HTERT RPE-1 (cell line): ENCODE results near the gene CELF4.

Experiments
- in situ Hi-C: fragments of 300-500 bp; cut with MboI; formaldehyde crosslinking; loops from 4 replicates; pipeline ENCODE4 v1.14.3; 2020; ENCODE audit warnings: low sequenced_read_pairs

Gene CELF4

DNA sequence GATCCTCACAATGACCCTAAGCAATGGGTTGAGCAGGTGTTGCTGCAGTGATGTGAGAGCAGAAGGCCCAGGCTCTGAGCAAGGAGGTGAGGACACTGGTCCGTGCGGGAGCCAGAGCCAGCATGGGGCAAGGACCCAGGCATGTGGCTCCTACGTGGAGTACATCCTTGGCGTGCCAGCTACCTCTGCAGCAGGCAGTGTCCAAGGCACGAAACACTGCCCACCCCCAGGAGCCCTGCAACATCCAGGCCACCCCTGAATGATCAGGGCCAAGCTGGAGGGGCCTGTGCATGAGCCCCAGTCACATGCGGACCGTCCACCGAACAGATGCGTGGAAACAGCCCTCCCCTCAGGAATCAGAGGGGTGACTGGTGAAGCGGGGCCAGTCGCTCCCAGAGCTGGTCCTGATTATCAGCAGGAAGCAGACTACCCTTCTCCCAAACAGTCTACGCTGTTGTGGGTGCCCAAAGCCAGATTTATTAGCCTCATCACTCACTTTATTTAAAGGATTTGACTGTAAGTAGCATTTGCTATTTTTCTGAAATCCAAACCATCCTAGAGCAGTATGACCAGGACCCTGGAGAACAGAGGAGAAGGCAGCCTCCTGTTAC, 16.8 kb downstream of the CELF4 start:
- in situ Hi-C loops, result no loop called here

GRCh38 chr18:37547196-37547827, 18.3 kb downstream of the CELF4 start:
- in situ Hi-C loops, result no loop called here

DNA sequence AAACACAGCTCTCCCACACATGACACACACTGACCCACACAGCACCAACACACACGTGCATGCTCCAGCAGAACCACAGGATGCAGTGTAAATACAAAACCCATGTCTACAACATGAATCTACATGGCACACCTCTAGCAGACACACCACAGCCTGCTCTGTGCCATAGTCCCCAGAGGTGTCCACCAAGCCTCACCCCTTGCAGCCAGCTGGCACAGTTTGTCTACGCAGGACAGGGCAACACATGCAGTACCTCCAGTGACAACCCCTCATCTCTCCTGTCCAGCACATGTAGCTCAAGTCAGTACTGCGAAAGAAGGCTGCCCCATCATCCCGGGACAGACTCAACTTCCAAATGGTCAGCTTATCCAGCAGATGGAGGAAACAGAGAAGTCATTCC, 18.9 kb downstream of the CELF4 start:
- in situ Hi-C loops, result no loop called here

GRCh38 chr18:37546272-37546537, 19.4 kb downstream of the CELF4 start:
- in situ Hi-C loops, result no loop called here

GRCh38 chr18:37545461-37546271, 19.9 kb downstream of the CELF4 start:
- in situ Hi-C loops, result no loop called here

GRCh38 chr18:37544713-37545112, 20.9 kb downstream of the CELF4 start:
- in situ Hi-C loops, result no loop called here

DNA sequence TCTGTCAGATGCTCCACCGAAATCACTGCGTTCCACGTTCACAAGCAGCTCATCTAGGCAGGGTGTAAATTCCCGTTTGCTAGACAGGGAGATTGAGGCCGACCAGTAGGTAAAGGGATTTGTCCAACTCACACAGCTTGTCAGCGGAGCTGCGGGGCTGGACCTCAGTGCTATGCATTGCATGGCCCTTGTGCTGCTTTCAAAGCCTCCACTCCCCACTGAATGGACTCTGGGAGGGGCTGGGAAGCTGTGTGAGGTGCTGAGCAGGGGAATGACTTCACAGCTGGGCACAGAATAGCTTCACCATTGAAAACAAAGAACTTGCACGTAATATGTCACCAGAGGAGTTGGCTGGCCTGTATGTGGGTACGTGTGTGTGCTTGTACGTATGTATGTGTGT, 21.4 kb downstream of the CELF4 start:
- in situ Hi-C loops, result no loop called here

GRCh38 chr18:37543321-37543720, 22.3 kb downstream of the CELF4 start:
- in situ Hi-C loops, result no loop called here

DNA sequence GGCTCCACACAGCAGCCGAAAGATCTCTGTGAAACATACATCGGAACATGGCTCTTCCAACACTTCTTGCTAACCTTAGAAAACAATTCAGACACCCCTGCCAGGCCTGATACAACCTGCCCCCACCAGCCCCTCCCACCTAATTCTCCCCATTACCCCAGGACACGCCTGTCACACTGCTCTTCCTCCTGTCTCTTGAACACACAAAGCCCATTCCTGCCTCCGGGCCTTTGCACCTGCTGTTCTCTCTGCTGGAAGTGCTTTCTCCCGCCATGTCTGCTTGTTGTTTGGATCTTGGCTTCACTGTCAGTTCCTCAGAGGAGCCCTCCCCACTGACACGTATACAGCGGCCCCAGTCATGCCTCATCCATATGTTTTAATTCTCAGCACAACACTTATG, 24.1 kb downstream of the CELF4 start:
- in situ Hi-C loops, result no loop called here

DNA sequence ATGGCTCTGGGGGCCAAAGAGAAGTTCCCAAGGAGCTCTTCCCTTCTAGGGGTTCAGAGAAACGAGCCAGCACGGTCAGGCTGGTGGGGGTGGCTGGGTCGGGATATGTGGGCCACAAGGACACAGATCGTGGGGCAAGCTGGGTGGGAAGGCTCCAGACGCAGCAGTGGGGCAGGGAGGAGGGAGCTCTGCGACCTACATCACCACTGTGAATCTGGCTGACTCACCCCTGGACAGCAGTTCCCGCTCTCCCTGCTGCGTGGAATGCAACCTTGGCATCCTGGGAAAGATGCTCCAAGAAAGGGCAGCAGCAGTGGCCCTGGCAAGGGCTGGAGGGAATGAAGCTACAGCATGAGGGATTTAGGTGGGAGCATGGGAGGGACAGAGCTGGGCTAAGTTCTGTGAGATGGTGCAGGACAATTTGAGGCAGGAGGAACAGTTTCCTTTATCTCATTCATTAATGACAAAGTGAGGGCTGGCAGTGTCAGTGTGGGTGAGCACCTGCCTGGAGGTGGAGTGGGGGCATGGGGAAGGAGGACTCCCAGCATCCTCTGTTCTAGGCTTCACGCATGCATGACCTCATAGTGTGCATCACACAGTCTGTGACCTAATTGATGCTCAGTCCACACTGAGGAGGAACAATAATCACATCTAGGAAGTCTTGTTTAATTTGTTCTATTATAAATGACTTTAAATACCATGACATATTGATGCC, 25.0 kb downstream of the CELF4 start:
- in situ Hi-C loops, result no loop called here

GRCh38 chr18:37539236-37539635, 26.4 kb downstream of the CELF4 start:
- in situ Hi-C loops, result no loop called here

- in situ Hi-C loops, result no loop called here
These were observed 26.9 kb downstream of the CELF4 start for GRCh38 chr18:37538526-37539205.

- in situ Hi-C loops, result no loop called here
These were observed 27.6 kb downstream of the CELF4 start for GRCh38 chr18:37537868-37538525.

GRCh38 chr18:37536656-37537055, 28.9 kb downstream of the CELF4 start:
- in situ Hi-C loops, result no loop called here

GRCh38 chr18:37535968-37536367, 29.6 kb downstream of the CELF4 start:
- in situ Hi-C loops, result no loop called here

DNA sequence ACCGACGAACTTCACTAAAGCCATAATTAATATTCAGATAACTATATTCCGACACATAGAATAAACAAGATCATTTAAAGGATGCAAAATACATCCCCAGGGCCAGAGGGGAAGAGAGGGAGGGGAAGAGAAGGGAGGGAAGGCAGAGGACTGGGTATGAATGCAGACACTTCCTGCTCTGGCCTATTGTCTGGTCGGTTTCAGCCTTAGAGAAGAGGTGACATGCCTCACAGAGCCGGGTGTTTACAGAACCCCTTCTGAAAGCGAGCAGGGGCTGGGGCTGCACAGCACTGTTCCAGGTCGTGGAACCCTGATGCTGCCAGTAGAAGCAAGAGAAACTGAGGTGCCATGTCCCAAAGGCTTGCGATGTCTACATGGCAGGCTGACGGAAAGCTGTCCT, 31.0 kb downstream of the CELF4 start:
- in situ Hi-C loops, result no loop called here

GRCh38 chr18:37533647-37534584, 31.7 kb downstream of the CELF4 start:
- in situ Hi-C loops, result no loop called here

- in situ Hi-C loops, result no loop called here
These were observed 32.7 kb downstream of the CELF4 start for GRCh38 chr18:37532917-37533316.

DNA sequence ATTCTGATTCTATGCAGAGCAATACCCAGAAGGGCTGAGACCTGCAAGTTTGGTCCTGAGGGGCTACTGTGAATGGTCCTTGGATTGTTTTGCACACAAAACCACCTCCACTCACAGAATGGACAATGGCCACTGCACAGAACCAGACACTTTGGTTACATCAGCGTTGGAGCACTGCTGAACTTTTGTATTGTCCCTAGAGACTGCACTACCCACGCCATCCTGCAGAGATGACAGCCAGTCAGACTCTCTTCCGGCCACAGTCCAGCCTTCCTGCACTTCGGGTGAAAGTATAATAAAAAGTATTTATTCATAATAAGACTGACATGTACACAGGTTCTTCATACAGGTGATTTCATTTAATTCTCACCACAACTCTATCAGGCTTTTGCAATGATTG, 35.7 kb downstream of the CELF4 start:
- in situ Hi-C loops, result no loop called here

DNA sequence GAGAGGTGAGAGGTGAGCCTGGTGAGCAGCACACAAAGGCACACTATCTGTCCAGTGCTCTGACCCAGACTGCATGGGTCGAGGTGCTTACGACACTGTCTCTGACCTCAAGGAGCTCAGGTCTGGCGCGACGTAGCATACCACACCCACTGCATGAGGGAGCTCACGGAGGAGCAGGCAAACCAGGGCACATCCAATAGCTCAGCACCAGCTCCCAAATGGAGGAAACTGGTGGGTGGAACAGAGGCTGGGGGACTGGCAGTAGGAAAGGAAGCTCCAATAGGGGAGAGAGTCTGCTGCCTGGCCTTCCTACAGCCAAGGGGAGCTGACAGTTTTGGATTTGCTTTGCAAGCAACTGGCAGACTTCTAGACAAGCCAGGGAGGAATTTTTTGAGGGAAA, 36.3 kb downstream of the CELF4 start:
- in situ Hi-C loops, result no loop called here
